Neural crest cell (in vitro differentiated cells): ENCODE measurements around the gene DCUN1D4. TPM values are rescaled to one million over a fixed set of nuclear protein-coding genes. Genes with fewer than 3 reads are reported as not detected.

Experiments used
- DNase-seq: peaks from one replicate; pipeline ENCODE4 v3.0.0; 2021; ENCODE audit warnings: low read depth, mixed read lengths, low spot score
- H3K27ac Mint-ChIP-seq: one replicate; pipeline ENCODE4 v1.8.0; 2021; ENCODE audit warnings: mild to moderate bottlenecking, mixed read lengths; ENCODE audit not compliant: unreplicated experiment
- H3K27me3 Mint-ChIP-seq: 2 replicates; pipeline ENCODE4 v1.8.0; 2021; ENCODE audit warnings: low read depth, mild to moderate bottlenecking, mixed read lengths
- H3K36me3 Mint-ChIP-seq: 2 replicates; pipeline ENCODE4 v1.8.0; 2021; ENCODE audit warnings: low read depth, mild to moderate bottlenecking, mixed read lengths
- H3K4me1 Mint-ChIP-seq: 2 replicates; pipeline ENCODE4 v1.8.0; 2021; ENCODE audit warnings: mixed read lengths
- H3K4me3 Mint-ChIP-seq: one replicate; pipeline ENCODE4 v1.8.0; 2021; ENCODE audit warnings: mild to moderate bottlenecking, mixed read lengths
- H3K9me3 Mint-ChIP-seq: 2 replicates; pipeline ENCODE4 v1.8.0; 2021; ENCODE audit warnings: mixed read lengths
- total RNA-seq: library from RNA; stranded (reverse); gene quantifications from 2 replicates; pipeline ENCODE4 v1.2.1, GENCODE V29; 2021
- TF ChIP-seq, protein P1 (sequence below): fragments of 200-600 bp; sonication (generic); conservative IDR thresholded peaks from 2 replicates; pipeline ENCODE4 v1.5.0; 2021; ENCODE audit warnings: antibody characterized with exemption, mild to moderate bottlenecking

DCUN1D4 gene
- total RNA-seq, 1 donor from 2014 or later, result 69.0 TPM

DNA sequence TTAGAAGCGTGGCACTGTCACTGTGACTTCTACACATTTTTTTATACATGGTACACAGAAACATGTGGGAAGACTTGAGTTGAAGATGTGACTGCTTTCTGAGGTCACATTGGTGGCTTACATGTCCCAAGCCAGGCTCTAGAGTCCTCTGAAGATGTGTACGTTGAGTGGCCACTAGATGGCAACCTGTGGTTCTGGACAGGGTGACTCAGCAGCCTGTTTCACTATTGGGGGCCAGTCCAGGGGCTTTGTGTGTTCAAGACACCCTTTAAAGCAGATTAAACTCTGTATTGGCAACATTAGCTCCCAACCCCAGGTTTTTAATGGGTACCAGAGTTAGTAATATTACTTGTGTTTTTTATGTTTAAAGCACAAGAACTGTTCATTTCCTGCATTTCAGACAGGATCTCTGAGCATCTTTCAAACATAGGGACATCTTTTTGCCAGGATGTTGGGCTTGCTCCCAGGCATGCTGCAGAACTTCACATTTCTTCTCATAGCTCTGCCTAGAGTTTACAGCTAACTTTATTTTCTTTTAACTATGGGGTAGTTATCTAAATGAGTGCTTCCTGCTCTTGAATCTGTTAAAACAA lies 53.0 kb downstream of the DCUN1D4 start:
- DNase-seq, result peak; percentile 46
- Mint-ChIP-seq H3K9me3 (no peaks in the 10 kb centered on the region), H3K27me3 (no peaks in the 10 kb centered on the region), H3K4me1 (peaks cover 16% of the 10 kb centered on the region), H3K4me3 (no peak overlapping the region), H3K27ac (peak overlapping the region; percentile 47), H3K36me3 (peaks cover 21% of the 10 kb centered on the region)
- TF ChIP-seq, protein P1, sequence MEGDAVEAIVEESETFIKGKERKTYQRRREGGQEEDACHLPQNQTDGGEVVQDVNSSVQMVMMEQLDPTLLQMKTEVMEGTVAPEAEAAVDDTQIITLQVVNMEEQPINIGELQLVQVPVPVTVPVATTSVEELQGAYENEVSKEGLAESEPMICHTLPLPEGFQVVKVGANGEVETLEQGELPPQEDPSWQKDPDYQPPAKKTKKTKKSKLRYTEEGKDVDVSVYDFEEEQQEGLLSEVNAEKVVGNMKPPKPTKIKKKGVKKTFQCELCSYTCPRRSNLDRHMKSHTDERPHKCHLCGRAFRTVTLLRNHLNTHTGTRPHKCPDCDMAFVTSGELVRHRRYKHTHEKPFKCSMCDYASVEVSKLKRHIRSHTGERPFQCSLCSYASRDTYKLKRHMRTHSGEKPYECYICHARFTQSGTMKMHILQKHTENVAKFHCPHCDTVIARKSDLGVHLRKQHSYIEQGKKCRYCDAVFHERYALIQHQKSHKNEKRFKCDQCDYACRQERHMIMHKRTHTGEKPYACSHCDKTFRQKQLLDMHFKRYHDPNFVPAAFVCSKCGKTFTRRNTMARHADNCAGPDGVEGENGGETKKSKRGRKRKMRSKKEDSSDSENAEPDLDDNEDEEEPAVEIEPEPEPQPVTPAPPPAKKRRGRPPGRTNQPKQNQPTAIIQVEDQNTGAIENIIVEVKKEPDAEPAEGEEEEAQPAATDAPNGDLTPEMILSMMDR, result peak; percentile 80

- no peaks in the 10 kb centered on the region for H3K9me3 Mint-ChIP-seq
- no peak overlapping the region for H3K27ac Mint-ChIP-seq
- H3K36me3 Mint-ChIP-seq, result peaks cover 31% of the 10 kb centered on the region
- TF ChIP-seq, protein P1, result no peak
- no peaks in the 10 kb centered on the region for H3K27me3 Mint-ChIP-seq
- no peak for DNase-seq
- no peak overlapping the region for H3K4me3 Mint-ChIP-seq
- peaks cover 7% of the 10 kb centered on the region for H3K4me1 Mint-ChIP-seq
Observed at GRCh38 chr4:51901363-51901762, 58.4 kb downstream of the DCUN1D4 start.

- Mint-ChIP-seq H3K27me3 (no peaks in the 10 kb centered on the region), H3K27ac (peak overlapping the region; percentile 68), H3K4me1 (no peaks in the 10 kb centered on the region), H3K4me3 (no peak overlapping the region), H3K9me3 (no peaks in the 10 kb centered on the region), H3K36me3 (peaks cover 36% of the 10 kb centered on the region)
- DNase-seq, result no peak
- TF ChIP-seq, protein P1, result no peak
Observed at GRCh38 chr4:51906167-51906958, 63.4 kb downstream of the DCUN1D4 start.

GRCh38 chr4:51907006-51907669 lies 64.2 kb downstream of the DCUN1D4 start:
- Mint-ChIP-seq H3K27me3 (no peaks in the 10 kb centered on the region), H3K36me3 (peaks cover 35% of the 10 kb centered on the region), H3K27ac (no peak overlapping the region), H3K9me3 (no peaks in the 10 kb centered on the region), H3K4me1 (no peaks in the 10 kb centered on the region), H3K4me3 (no peak overlapping the region)
- no peak for DNase-seq
- TF ChIP-seq, protein P1, result no peak

DNA sequence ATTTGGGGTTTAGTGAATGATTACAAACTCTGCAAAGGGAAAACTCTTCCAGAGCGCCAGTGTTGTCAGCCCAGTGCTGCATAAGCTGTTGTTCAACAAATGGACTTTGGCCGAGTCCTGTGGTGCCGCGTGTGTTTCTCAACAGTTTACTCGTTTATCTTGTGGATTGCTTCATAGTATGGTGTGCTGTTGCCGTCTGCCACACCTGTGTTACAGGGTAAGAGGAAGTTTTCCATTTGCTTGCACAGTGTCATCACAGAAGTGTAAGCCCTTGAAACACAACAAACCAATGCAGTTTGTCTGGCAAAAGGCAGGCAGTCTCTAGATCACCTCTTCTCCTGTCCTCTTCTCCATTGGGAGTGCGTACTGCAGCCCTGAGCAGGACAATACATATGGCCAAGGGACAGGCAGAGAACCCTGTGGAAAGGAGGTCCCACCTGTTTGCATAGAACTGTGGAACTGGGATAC lies 66.3 kb downstream of the DCUN1D4 start:
- no peaks in the 10 kb centered on the region for H3K9me3 Mint-ChIP-seq
- TF ChIP-seq, protein P1, result no peak
- H3K36me3 Mint-ChIP-seq, result peaks cover 41% of the 10 kb centered on the region
- H3K4me3 Mint-ChIP-seq, result no peak overlapping the region
- H3K27me3 Mint-ChIP-seq, result no peaks in the 10 kb centered on the region
- no peaks in the 10 kb centered on the region for H3K4me1 Mint-ChIP-seq
- DNase-seq, result no peak
- H3K27ac Mint-ChIP-seq, result no peak overlapping the region
